Astrocyte (in vitro differentiated cells and primary cell): ENCODE data around the gene EFNA5.

ENCODE experiments used
- EZH2 ChIP-seq: IDR thresholded peaks from 2 replicates; pipeline ENCODE4 v1.6.1; 2012; ENCODE audit warnings: mild to moderate bottlenecking, low read length, inconsistent platforms; ENCODE audit not compliant: insufficient read depth
- TF ChIP-seq, protein P1 (sequence below): IDR thresholded peaks from 2 replicates; pipeline ENCODE4 v1.5.1; 2011; ENCODE audit warnings: low read depth, mild to moderate bottlenecking, inconsistent platforms, low read length, moderate library complexity; ENCODE audit not compliant: insufficient read depth

DNA sequence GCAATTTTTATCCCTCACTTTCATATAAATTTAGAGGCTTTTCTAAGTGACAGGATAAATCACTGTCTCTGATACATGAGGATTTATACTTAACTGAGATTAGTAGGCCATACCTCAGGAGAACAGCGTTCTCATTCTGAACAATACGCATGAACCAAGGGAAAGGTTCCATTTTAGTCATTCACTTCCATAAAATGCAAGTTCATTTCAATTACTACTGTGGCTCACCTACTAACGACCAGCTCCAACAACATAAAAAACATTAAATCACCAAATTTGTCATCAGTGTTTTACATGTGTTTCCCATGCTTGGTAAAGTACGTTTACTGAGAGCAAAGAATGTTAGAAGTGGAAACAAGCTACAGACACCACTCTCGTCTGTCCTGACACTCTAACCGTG lies 67.4 kb downstream of the EFNA5 start:
- TF ChIP-seq, protein P1, sequence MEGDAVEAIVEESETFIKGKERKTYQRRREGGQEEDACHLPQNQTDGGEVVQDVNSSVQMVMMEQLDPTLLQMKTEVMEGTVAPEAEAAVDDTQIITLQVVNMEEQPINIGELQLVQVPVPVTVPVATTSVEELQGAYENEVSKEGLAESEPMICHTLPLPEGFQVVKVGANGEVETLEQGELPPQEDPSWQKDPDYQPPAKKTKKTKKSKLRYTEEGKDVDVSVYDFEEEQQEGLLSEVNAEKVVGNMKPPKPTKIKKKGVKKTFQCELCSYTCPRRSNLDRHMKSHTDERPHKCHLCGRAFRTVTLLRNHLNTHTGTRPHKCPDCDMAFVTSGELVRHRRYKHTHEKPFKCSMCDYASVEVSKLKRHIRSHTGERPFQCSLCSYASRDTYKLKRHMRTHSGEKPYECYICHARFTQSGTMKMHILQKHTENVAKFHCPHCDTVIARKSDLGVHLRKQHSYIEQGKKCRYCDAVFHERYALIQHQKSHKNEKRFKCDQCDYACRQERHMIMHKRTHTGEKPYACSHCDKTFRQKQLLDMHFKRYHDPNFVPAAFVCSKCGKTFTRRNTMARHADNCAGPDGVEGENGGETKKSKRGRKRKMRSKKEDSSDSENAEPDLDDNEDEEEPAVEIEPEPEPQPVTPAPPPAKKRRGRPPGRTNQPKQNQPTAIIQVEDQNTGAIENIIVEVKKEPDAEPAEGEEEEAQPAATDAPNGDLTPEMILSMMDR: no peak
- no peak for TF ChIP-seq EZH2
